ENCODE measurements around the gene MTX1.

MTX1 gene

GRCh38 chr1:155174324-155175280 is 33.9 kb upstream of the MTX1 start:
- peak; percentile 63 for DNase-seq

- DNase-seq = no peak
Observed at GRCh38 chr1:155175281-155175926, 33.1 kb upstream of the MTX1 start.

DNA sequence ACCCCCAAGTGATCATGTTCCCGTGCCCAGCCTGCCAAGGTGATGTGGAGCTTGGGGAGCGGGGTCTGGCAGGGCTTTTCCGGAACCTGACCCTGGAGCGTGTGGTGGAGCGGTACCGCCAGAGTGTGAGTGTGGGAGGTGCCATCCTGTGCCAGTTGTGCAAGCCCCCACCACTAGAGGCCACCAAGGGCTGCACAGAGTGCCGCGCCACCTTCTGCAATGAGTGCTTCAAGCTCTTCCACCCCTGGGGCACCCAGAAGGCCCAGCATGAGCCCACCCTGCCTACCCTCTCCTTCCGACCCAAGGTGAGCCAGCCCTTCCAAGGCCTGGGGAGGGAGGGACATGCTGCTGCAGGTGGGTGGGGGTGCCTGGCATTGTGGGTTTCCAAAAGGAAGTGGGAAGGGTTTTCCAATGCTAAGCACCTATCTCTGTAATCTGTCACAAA is 32.5 kb upstream of the MTX1 start:
- DNase-seq = no peak

DNA sequence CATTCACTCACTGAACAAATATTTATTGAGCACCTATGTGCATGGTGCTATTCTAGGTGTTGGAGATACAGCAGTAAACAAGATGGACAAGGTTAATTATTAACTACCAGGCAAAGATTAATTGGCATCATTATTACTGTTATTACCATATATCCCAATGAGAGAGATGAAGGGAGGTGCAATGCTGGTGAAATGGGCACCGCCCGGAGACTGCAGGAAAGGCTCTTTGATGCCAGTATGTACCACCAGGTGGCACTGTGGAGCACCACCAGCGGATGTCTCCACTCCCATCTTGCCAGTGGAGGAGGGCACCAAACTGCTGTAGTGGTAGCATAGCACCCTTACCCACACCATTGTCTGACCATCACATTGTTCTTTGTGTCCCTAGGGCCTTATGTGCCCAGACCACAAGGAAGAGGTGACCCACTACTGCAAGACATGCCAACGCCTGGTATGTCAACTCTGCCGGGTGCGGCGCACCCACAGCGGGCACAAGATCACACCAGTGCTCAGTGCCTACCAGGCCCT is 31.9 kb upstream of the MTX1 start:
- peak; percentile 75 for DNase-seq

DNA sequence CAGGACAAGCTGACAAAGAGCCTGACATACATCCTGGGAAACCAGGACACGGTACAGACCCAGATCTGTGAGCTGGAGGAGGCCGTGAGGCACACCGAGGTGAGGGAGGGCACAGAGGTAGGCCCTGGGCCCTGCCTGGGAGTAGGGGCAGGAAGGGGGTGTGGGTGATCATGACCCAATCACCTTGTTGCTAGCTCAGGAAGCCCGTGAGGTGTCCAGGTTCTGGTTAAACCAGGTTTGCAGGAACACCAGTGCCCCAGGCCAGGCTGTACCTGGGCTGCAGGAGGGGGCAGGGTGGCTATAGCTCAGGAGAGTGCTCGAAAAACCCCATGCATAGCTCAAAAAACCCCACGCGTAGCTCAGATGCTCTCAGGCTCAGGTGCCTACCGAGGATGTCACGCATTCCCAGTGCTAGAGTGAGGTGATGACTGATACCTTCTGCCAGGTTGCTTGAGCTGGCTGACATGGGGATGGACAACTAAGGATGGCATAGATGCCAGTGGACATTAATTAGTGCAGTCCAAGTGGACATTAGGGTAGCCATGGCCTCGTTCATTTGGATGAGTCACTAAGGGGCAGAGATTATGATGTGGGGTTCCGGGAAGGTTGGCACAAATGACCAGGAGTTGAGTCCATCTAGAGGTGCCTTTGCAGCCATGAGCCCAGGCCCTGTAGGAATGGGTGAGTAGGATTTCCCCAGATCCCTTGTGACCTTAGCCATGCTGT is 31.1 kb upstream of the MTX1 start:
- no peak for DNase-seq

DNA sequence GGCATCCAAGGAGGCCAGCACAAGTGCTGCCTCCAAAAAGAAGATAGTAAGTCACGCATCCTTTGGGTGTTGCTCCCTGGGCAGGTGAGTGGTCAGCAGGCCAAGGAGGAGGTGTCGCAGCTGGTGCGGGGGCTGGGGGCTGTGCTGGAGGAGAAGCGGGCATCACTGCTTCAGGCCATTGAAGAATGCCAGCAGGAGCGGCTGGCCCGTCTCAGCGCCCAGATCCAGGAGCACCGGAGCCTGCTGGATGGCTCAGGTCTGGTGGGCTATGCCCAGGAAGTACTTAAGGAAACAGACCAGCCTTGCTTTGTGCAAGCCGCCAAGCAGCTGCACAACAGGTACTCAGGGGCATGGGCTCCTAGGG is 30.6 kb upstream of the MTX1 start:
- DNase-seq = no peak

GRCh38 chr1:155178441-155179111 is 29.9 kb upstream of the MTX1 start:
- DNase-seq = no peak

- DNase-seq = no peak
Observed at GRCh38 chr1:155179112-155180031, 29.1 kb upstream of the MTX1 start.

- no peak for DNase-seq
Observed at GRCh38 chr1:155181371-155182051, 27.0 kb upstream of the MTX1 start.

GRCh38 chr1:155182052-155182550 is 26.4 kb upstream of the MTX1 start:
- no peak for DNase-seq

DNA sequence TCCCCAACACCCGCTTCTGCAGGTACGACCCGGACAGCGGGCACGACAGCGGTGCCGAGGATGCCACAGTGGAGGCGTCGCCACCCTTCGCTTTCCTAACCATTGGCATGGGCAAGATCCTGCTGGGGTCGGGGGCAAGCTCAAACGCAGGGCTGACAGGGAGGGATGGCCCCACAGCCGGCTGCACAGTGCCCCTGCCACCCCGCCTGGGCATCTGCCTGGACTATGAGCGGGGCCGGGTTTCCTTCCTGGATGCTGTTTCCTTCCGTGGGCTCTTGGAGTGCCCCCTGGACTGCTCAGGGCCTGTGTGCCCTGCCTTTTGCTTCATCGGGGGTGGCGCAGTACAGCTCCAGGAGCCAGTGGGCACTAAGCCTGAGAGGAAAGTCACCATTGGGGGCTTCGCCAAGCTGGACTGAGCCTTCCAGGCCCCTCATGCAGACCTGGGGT is 24.7 kb upstream of the MTX1 start:
- no peak for DNase-seq

GRCh38 chr1:155184351-155184811 is 24.1 kb upstream of the MTX1 start:
- DNase-seq = no peak

DNA sequence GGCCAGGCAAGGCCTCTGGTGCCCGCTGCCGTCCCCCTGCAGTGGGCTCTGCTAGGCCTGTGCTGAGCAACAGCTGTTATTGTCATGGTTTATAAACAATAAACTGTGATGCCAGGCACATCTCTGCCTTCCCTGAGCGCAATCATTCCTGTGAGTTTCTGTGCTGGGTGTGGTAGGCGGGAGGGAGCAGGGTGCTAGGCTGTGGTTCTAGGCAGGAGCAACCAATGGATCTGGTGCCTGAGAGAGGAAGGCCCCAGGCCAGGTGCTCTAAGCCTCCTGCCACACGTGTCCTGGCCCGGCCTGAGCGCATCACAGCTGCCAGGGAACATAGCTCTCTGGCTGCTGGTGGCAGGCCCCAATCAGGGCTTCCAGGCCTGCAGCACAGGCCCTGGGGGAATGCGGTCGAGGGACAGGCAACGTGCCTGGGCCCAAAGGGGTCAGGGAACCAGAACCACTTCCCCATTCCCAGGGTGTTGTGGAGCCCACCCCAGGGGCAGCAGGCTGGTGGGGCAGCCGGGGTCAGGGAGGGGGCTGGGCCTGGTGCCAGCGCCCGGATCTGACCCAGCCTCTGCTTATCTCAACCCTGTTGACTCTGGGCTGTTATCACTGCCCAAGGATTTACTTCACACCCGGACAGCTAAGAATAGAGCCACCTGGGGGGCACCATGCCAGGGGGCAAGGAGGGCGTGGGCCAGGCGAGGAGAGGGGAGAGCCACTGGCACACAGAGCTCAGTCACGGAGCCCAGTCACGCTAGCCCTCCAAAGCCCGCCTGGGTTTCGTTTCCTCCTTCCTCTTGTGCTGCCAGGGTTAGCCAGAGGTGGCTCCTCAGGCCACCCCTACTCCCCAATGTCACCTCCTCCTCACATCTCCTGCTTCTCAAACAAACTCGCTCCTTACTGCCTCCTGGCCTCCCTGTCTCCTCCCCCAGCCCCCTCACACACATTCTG is 23.4 kb upstream of the MTX1 start:
- no peak for DNase-seq

DNA sequence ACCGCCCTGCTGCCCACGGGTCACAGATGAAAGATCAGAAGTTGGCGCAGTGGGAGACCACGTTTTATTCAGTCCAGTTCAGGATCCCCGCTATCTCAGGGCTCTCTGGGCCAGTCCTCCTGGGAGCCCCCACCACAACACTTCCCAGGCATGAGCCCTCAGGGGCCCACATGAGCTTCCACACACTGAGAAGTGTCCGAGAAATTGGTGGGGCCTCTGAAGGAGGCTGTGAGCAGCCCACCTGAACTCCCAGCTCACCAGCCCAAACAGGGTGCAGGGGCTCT is 22.8 kb upstream of the MTX1 start:
- no peak for DNase-seq

DNA sequence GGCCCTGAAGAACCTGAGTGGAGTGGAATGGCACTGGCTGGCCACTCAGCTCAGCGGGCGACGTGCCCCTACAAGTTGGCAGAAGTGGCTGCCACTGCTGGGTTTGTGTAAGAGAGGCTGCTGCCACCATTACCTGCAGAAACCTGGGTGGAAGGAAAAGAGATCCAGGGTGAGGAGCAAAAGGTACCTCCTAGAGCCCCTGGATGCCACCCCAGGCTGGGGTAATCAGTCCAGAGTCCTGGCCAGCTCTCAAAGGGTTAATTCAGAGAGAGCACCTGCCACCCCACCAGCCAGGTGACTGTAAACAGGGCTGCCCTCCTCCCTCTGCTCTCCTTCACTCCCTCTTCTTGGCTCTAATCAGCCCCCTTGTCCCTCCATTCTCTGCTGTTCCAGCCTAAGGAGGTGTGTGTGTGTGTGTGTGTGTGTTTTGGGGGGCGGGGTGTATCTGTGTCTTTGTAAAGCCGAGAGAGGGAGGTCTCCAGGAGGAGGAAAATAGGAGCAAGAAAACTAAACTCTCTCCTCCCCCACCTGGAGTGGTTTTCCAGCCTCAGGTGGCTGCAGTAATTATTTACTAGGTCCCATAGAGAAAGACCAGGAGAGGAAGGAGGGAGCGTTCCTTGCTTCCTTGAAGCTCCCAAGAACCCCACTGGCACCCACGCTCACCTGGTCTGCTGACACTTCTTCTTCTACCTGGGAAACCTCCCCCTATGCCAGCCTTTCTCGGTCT is 22.3 kb upstream of the MTX1 start:
- peak; percentile 80 for DNase-seq

GRCh38 chr1:155186794-155187455 is 21.6 kb upstream of the MTX1 start:
- DNase-seq = no peak

DNA sequence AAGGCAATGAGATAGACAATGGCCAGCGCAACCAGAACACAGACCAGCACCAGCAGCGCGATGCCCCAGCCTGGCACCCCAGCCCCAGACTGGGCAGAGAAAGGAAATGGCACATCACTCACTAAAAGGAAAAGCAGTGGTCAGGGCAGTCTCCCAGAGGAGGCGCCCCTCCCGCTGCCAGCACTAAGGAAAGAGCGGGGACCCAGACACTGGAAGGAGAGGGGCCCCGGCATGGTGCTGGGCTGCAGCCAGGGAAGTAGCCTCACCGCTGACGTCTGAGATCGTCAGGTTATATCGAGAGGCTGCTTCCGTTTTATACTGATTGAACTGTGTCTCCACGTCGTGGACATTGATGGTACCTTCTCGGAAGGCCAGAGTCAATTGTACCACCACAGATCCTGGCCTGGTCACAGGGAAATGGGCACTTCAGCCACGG is 21.0 kb upstream of the MTX1 start:
- DNase-seq = no peak

DNA sequence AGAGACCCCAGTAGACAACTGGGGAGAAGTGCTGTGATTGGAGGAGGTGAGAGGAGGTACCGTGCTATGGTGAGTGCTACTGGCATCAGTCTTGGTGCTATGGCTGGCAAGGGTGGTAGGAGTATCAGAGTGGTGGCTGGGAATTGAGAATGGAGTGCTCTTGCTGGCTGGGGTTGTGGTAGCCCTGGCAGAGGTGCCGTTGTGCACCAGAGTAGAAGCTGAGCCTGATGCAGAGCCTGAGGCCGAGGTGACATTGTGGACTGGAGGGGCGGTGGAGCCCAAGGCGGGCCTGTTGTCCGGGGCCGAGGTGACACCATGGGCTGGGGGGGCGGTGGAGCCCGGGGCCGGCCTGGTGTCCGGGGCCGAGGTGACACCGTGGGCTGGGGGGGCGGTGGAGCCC is 20.2 kb upstream of the MTX1 start:
- DNase-seq = no peak
